ENCODE measurements around the gene HAUS6.
"Not testable (repeated sequence)": the region's sequence is repeated elsewhere in the genome, so short reads cannot be mapped to it uniquely, and the experiment has no call there.

HAUS6 gene, protein sequence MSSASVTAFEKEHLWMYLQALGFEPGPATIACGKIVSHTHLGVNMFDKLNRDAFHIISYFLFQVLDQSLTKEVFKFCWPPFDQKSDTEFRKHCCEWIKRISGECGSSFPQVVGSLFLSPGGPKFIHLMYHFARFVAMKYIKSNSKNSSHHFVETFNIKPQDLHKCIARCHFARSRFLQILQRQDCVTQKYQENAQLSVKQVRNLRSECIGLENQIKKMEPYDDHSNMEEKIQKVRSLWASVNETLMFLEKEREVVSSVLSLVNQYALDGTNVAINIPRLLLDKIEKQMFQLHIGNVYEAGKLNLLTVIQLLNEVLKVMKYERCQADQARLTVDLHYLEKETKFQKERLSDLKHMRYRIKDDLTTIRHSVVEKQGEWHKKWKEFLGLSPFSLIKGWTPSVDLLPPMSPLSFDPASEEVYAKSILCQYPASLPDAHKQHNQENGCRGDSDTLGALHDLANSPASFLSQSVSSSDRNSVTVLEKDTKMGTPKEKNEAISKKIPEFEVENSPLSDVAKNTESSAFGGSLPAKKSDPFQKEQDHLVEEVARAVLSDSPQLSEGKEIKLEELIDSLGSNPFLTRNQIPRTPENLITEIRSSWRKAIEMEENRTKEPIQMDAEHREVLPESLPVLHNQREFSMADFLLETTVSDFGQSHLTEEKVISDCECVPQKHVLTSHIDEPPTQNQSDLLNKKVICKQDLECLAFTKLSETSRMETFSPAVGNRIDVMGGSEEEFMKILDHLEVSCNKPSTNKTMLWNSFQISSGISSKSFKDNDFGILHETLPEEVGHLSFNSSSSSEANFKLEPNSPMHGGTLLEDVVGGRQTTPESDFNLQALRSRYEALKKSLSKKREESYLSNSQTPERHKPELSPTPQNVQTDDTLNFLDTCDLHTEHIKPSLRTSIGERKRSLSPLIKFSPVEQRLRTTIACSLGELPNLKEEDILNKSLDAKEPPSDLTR

DNA sequence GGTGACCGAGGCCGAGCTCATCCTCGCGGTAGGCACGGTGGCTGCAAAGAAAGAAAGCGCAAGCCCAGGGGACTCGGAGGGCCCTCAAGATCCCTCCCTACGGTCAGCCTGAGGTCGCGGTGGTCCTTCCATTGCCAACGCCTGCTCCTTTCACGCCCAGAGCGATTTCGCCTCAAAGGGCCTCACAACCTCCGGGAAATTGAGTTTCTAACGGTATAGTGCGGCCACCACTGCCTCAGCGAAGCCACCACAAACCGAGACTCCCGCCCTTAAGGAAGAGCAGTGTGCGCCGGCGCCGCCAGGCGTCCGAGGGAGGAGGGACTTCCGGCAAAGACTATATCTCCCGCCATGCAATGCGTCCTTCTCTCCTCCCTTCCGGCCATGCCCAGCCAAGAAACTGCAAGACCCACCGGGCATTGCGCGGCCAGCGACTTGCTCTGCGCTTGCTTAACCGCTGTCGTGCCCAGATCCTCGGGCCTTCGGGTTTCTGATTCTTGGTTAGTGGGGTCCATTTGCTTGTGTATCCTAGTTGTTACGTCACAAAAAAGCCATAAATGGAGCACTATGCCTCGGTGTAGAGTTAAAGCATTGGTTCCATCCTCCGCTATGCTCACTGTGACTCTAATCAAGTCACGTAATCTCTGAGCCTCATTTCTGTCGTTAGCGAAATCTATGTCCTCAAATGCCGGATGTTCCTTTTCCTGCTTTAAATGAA, at the start of gene HAUS6:
Gene HAUS6, minus strand, starts transcription at position 274 of the 715 bp plus-strand sequence. Its CDS starts 253 bp downstream, at position 21.
- DNase-seq (ENCODE audit: low read depth in 2 of 2, low spot score in 1 of 2), result peak; percentile 76

- DNase-seq (ENCODE audit: low read depth in 2 of 2, low spot score in 1 of 2), result not testable (repeated sequence)
Observed at GRCh38 chr9:19152160-19152498, 49.4 kb upstream of the HAUS6 start.

DNA sequence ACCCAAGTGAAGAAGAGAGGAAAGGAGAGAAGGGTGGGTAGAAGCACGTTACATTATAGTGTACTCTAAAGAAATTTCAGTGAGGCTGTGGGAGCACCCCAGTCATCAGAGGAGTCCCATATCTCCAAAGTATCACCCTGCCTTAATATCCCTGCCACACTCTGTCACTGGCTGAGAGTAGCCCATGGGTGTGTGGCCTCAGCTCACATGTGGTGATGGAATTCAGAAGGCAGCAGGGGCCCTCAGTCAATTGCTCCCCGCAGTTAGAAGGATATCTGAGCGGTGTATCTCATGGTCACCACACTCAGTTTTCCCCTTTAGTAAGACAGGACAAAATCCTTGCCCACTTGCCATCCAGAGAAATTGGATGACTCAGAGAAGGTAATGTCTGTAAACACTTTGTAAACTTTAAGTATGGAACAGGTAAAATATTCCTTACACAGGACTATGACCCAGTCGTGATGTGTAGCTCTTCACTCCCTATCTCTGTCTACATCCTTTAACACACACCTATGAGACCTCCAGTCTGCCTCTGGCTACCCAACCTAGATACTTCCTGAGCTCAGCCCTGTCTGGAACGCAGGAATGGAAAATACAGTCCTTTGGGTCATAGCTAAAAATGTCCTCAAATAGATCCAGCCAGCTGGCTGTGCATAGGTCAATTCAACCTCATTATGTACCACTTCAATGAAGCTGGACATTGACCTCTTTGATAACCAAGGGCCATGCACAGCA, 48.9 kb upstream of the HAUS6 start:
- DNase-seq (ENCODE audit: low read depth in 2 of 2, low spot score in 1 of 2), result no peak

DNA sequence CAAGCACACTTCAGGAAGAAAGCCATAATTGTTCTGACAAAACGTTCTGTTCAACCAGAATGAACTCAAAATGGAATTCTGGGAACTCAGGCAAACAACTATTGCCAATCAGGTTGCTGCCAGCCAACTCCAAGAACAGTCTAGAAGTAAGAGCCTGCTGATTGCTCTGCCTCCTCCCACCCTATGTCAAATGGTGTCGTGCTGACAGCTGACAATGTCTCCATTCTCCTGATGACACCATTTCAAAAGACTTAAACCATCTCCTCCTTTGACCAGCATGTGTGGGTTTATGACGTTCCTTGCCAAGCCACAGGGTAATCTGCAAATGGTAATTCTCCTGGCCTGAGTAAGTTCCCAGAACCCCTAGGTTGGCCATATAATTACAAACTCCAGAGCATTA, 46.5 kb upstream of the HAUS6 start:
- no peak for DNase-seq (ENCODE audit: low read depth in 2 of 2, low spot score in 1 of 2)

DNA sequence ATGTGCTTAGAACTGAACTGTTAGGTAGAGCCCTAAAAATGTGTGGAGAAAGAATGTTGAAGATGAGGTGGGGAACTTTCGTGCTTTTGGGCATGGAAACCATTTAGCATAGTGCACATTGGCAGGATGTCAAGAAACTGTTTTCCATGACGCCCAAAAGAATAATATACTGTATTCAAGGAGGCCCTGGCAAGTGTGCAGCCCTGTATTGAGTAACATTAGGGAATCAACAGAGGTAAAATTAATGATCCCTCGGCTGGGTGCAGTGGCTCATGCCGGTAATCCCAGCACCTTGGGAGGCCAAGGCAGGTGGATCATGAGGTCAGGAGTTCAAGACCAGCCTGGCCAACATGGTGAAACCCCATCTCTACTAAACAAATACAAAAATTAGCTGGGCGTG, 45.5 kb upstream of the HAUS6 start:
- DNase-seq (ENCODE audit: low read depth in 2 of 2, low spot score in 1 of 2), result no peak

DNA sequence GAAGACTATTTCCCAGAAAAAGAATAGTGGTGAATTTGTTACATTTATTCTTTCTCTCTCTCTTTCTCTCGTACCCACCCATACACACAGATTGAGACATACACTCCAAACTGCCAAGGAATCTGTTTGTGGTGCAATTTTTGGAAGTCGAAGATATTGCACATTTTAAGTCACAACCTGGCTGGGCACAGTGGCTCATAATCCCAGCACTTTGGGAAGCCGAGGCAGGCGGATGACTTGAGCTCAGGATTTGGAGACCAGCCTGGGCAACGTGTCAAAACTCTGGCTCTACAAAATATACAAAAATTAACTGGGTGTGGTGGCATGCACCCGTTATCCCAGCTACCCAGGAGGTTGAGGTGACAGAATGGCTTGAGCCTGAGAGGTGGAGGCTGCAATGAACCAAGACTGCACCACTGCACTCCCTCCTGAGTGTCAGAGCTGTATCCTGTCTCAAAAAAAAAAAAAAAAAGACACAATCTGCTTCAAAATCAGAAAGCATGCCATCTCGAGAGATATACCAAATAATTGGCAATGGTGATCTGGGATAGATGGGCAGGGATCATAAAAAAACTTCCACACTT, 43.8 kb upstream of the HAUS6 start:
- DNase-seq (ENCODE audit: low read depth in 2 of 2, low spot score in 1 of 2), result no peak

DNA sequence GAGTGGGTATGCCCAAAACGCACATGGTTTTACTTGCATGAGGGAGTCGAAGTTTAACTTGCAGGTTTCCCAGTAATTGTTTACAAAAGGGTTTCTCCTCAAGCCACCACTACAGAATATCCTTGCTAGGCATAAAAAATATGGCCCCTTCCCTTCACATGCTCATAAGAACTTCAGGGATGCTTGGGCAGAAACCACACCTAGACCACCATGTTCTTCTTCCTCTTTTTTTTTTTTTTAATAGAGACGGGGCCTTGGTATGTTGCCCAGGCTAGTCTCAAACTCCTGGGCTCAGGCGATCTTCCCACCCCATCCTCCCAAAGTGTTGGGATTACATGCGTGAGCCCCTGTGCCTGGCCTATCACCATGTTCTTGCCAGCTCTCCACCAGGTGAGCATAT, 43.2 kb upstream of the HAUS6 start:
- DNase-seq (ENCODE audit: low read depth in 2 of 2, low spot score in 1 of 2), result no peak

DNA sequence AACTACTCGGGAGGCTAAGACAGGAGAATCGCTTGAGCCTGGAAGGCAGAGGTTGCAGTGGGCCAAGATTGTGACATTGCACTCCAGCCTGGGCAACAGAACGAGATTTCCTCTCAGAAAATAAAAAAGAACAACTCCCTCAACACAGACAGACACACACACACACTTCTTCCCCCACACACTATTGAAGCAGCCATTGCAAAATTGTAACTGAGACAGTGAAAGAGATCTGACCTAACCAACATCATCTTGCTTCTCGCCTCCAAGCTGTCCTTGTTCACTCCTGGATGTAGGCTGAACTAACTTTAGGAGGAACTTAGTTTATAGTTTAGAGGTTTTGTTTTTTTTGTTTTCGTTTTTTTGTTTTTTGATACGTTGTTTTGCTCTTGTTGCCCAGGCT, 37.6 kb upstream of the HAUS6 start:
- DNase-seq (ENCODE audit: low read depth in 2 of 2, low spot score in 1 of 2), result no peak

DNA sequence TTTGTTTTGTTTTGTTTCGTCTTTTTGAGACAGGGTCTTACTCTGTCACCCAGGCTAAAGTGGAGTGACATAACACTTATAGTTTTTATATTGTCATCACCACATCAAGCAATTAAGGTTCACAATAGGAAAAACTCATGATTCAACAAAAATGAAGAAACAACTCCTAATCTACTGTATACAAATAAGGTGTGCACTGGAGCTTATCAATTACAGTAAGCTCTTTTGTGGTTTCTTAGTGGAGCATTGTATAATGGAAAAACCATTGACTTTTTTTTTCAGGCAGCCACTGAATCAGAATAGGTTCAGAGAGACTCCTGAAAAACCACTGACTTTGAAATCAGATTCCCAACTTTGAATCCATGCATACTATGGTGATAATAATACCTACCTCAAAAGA, 35.4 kb upstream of the HAUS6 start:
- no peak for DNase-seq (ENCODE audit: low read depth in 2 of 2, low spot score in 1 of 2)

- DNase-seq (ENCODE audit: low read depth in 2 of 2, low spot score in 1 of 2), result no peak
Observed at GRCh38 chr9:19137282-19137681, 34.6 kb upstream of the HAUS6 start.

GRCh38 chr9:19136129-19136528, 33.4 kb upstream of the HAUS6 start:
- DNase-seq (ENCODE audit: low read depth in 2 of 2, low spot score in 1 of 2), result no peak

DNA sequence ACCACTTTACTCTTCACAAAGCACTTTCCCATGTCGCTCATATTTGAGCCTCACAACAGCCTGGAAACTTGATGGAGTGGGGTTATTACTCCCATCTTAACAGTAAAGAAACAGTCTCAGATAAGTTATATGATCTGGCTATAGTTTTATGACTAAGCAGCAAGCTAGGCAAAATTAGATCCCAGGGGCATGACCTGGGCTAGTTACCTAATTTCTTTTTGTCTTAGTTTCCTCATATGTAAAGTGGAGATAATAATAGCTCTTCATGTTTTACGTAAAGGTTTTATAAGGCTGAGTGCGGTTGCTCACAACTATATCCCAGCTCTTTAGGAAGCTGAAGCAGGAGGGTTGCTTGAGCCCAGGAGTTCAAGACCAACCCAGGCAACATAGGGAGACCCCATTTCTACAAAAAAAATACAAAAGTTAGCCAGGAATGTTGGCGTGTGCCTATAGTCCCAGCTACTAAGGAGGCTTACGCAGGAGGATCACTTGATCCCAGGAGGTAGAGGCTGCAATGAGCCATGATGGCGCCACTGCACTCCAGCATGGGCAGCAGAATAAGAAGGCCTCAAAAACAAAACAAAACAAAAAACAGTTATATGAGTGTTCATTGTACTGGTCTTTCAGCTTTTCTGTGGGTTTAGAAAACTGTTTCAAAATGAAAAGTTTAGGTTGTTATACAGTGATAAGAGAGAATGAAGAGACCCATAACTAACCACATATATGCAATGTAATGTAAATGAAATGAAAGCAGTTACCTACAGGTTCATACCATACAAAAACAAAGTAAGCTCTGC, 31.0 kb upstream of the HAUS6 start:
- no peak for DNase-seq (ENCODE audit: low read depth in 2 of 2, low spot score in 1 of 2)

DNA sequence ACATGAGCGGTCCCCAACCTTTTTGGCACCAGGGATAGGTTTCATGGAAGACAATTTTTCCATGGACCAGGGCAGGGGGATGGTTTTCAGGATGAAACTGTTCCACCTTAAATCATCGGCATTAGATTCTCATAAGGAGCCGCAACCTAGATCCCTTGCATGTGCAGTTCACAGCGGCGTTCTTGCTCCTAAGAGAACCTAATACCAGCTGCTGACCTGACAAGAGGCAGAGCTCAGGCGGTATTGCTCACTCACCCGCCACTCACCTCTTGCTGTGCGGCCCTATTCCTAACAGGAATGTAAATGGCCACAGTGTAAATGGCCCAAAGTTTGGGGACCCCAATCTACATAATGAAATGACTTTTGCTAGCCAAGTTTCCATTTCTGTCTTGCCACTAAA, 27.7 kb upstream of the HAUS6 start:
- no peak for DNase-seq (ENCODE audit: low read depth in 2 of 2, low spot score in 1 of 2)

- DNase-seq (ENCODE audit: low read depth in 2 of 2, low spot score in 1 of 2), result no peak
Observed at GRCh38 chr9:19127871-19128500, 25.3 kb upstream of the HAUS6 start.

DNA sequence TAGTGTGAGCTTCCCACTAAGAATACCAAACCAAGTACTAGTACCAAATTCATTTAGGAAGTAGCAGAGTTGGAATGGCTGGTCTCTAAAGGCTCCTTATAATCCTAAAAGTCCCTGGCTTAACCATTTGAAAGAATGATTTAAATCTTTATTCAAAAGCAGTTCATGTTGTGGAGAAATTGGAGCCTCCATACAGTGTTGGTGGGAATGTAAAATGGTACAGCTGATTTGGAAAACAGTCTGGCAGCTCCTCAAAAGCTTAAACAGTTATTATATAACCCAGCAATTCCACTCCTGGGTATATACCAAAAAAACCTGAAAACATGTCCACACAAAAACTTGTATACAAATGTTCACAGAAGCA, 21.7 kb upstream of the HAUS6 start:
- no peak for DNase-seq (ENCODE audit: low read depth in 2 of 2, low spot score in 1 of 2)

GRCh38 chr9:19122490-19123042, 19.9 kb upstream of the HAUS6 start:
- DNase-seq (ENCODE audit: low read depth in 2 of 2, low spot score in 1 of 2), result no peak

DNA sequence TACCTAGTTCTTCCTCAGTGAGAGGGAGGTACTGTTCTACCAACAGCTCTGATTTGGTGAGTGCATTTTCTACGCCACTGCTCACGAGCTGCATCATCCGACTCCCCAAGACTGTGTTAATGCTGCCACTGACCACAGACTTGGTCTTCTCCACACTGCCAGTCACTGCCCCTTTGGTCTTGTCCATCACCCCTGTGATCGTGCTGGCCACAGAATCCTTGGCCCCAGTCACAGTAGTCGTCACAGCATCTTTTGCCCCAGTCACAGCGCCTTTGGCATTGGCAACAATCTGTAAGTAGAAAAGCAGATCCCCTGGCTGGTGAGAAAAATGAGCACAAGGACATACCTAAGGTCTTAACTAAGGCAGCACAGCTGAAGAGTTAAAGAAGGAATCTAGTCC, 18.2 kb upstream of the HAUS6 start:
- DNase-seq (ENCODE audit: low read depth in 2 of 2, low spot score in 1 of 2), result no peak

- no peak for DNase-seq (ENCODE audit: low read depth in 2 of 2, low spot score in 1 of 2)
Observed at GRCh38 chr9:19119801-19120440, 17.2 kb upstream of the HAUS6 start.

GRCh38 chr9:19119246-19119645, 16.5 kb upstream of the HAUS6 start:
- no peak for DNase-seq (ENCODE audit: low read depth in 2 of 2, low spot score in 1 of 2)
